ENCODE measurements around the gene CLP1.
A peak's percentile ranks its signal among the peaks of the same experiment; 100 is the strongest.
"Not testable (repeated sequence)": the region's sequence is repeated elsewhere in the genome, so short reads cannot be mapped to it uniquely, and the experiment has no call there.

The CLP1 gene

DNA sequence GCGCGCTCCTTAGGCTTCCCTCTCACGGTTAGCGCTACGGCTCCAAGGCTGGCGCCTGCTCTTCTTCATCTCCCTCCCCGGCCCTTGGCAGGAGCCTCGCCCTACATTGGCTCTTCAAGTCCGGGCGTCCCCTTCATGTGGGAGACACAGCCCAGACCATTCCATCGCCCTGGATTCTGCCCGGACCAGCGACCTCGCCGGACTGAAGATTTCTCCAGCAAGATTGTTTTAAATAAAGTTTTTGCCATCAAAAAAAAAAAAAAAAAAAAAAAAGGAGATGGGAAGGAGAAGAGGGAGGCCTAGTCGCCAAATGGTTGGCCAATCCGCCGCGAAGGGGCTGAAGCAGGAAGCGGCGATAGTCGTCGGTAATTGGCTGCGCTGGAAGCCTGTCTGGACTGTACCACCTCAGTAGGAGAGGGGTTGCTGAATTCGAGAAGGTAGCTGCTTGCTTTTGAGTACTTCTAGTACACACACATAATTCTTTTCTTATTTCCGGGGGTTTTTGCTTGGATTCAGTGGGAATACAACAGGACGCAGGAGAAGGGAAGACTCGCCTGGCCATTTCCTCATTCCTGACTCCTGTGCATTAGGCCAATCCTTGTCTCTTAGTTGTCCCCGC is 9.7 kb downstream of the CLP1 start:
- peak; percentile 80 for DNase-seq (ENCODE audit: low read depth)

DNA sequence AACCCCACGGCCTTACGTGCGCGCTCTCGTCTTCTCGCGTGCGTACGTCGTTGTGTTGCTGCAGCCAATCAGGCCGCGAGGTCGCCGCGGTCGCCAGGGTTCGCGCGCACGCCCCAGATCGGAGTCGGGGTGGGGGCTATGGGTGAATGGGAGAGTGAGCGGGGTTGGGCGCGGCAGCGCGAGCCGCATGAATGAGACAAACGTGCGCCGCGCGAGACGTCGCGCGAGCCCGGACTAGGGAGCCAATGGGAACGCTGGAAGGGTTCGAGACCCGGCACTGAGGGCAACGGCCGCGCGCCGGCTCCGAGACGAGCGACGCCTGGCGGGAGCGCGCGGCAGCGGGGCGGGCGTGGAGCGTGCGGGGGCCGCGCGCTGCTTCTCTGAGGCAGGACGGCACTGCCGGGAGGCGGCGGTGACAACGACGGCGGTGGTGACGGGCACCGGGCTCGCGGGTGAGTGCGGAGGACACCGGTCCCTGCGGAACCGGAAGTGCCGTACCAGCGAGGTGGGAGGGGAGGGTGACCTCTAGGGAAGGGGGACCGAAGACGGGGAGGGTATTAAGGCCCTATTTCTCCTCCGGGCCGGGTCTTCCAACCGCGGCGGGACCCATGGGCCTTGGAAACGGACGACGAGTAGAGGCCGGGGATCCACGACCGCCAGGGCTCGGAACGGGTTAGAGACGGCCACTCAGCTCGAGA is 10.3 kb downstream of the CLP1 start, which contains the start of gene ZDHHC5:
Gene ZDHHC5 (plus strand): TSS at position 379 of the 698 bp plus-strand sequence. CDS start 4,977 bp downstream, outside the sequence.
- peak; percentile 97 for DNase-seq (ENCODE audit: low read depth)

DNA sequence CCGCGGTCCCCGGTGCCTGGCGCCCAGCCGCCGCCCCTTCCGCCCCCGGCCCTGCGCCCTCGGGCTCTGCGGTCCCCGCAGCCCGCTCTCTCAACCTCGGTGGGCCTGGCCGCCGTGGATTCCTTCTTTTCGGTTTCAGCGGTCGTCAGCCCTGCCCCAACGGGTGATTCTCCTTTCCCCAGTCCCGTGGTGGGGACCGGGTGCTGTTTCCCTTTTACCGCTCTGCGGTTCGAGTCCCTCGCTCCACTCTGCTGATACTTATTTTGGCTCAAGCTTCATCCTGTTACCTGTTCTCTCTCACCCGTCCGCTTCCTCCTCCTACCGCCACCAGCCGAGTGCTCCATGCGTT is 10.8 kb downstream of the CLP1 start:
- DNase-seq (ENCODE audit: low read depth), result no peak

DNA sequence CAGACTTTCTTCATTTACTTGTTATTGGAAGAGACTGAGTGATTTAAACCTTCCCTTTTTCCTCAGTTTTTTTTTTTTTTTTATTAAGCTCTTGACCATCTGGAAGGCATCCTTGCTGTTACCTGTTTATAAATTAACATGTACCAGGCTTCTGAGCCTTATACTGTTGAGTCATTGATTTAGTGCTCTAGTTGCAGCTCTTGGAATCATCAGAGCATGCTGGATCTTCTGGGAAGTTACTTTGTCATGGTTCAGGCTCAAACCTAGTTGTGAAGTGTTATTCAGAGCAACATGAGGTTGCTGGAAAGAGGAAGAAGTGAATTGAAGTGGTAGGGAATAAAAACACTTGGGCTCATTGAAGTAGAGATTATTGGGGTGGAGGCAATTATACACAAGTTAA is 16.7 kb downstream of the CLP1 start:
- no peak for DNase-seq (ENCODE audit: low read depth)

DNA sequence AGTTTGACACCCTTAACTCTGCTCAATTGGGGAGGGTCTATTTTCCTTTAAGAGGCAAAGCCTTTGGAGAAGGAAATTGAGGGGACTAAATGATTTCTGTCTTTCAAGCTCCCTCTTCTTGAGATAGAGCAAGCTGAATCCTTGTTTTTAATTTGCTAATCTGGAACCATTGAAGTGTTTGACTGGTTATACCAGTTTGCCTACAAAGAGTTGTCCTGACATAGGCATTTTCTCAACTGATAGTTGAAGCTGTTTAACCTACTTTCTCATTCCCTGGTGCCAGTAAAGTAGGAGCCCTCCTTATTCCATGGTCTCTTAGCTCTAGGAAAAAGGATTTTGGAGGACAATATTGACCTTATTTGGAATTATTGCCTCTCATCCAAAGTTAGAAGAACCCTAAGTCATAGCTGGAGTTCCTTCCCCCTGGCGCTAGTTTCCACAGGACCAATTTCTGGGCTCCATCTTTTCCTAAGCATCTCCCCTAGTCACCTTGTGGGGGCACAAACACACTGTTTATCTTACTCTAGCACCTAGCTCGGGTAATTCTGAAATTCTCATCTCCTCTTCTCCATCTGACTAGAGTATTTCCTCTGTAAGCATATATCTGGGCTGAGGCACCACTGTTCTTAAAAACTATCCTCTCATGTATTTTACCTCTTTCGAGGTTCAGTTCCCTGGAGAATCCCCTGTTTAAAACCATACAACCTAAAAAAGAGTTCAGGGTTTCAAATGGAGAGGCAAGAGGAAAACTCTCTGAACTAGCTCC is 17.8 kb downstream of the CLP1 start:
- no peak for DNase-seq (ENCODE audit: low read depth)

DNA sequence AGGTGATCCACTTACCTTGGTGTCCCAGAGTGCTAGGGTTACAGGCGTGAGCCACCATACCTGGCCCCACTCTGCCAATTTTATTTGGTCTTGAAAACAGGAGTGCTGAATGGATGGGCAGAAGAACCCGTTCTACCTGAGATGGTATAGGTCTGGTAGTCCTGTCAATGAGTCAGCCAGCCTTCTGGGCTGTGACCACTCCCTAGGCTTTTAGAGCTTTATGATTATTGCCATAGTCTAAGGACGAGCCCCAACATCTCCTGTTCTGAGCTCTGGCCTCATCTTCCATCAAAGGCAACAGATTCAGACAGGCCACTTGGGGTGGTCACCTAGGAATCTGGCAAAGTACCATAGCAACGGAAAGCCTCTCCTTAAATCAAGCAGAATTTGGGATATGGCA is 21.8 kb downstream of the CLP1 start:
- DNase-seq (ENCODE audit: low read depth), result no peak

DNA sequence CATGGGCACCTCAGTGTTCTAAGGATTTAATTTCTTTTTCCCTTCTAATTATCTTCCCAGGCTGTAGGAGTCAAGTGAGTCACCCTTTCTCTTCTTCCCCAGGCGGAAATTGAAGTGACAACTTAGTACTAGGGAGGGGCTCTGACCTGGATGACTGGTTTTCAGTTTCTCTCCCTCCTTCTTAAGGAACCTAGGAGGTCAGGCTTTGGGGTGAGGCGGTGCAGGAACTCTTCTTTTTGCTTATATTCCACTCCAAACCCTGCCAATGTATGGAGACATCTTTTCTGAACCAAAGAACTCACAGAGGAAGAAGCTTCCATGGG is 23.0 kb downstream of the CLP1 start:
- DNase-seq (ENCODE audit: low read depth), result no peak

DNA sequence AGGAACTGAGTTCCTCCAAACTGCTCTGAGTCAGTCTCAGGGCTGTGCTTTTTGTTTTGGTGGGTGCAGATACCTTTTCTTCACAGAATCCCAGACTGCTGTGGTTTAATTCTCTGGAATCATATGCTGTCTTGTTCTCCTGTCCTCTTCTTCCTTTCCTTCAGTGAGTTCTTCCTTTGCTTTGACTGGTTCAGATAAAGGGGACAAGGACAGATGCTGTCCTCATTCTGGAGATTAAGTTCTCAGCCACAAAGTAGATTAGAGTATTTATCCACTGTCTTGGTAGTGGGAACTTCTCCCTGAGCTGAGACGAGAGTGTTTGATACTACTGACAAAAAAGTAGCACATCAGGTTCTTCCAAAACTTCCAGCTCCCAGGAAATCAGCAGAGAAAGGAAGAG is 23.6 kb downstream of the CLP1 start:
- no peak for DNase-seq (ENCODE audit: low read depth)

DNA sequence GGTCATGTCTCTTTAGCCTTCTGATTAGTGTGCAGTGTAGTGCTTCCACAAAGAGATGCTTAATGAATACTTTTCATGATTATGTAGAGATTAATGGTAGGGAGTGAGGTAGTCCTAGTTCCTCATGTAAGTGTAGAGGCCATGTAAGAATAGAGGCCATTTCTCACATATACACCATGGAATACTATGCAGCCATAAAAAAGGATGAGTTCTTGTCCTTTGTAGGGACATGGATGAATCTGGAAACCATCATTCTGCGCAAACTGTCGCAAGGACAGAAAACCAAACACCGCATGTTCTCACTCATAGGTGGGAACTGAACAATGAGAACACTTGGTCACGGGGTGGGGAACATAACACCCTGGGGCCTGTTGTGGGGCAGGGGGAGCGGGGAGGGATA is 32.9 kb downstream of the CLP1 start:
- DNase-seq (ENCODE audit: low read depth), result not testable (repeated sequence)

DNA sequence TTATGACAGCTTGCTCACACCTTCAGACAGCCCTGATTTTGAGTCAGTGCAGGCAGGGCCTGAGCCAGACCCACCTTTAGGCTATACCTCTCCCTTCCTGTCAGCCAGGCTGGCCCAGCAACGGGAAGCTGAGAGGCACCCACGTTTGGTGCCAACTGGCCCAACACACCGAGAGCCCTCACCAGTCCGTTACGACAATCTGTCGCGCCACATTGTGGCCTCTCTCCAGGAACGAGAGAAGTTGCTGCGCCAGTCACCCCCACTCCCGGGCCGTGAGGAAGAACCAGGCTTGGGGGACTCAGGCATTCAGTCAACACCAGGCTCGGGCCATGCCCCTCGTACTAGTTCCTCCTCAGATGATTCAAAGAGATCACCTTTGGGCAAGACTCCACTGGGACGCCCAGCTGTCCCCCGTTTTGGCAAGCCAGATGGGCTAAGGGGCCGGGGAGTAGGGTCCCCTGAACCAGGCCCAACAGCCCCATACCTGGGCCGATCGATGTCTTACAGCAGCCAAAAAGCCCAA is 41.3 kb downstream of the CLP1 start:
- DNase-seq (ENCODE audit: low read depth), result no peak

DNA sequence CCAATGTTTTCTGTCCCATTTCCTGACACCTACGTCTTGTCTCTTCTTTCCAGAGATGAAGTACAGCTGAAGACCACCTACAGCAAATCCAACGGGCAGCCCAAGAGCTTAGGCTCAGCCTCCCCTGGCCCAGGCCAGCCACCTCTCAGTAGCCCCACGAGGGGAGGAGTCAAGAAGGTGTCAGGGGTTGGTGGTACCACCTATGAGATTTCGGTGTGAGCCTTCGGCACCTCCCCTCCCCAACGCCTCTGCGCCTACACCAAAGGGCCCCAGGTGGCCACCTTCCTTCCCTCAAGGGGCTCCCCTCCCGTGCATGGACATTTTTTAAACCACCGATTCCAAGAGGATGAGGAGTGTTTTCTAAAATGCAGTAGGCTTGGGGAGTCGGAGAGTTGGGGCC is 42.3 kb downstream of the CLP1 start:
- no peak for DNase-seq (ENCODE audit: low read depth)

DNA sequence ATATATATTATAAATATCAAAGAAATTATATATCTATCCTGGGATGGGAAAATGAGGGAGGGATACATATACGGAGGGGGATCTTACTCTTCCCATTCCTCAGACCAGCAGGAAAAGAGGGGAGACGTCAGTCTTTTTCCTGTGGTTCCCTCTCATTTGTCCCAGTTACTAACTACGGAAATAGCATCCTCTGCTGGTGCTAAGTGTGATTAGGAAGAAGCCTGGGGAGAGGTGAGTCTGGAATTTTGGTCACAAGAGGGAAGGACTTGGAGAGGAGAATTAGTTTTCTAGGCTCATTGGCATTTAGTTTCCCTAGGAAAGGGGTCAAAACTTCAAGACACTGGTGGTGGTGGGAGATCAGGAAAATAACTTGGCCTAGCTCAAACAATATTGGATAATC is 42.9 kb downstream of the CLP1 start:
- no peak for DNase-seq (ENCODE audit: low read depth)

DNA sequence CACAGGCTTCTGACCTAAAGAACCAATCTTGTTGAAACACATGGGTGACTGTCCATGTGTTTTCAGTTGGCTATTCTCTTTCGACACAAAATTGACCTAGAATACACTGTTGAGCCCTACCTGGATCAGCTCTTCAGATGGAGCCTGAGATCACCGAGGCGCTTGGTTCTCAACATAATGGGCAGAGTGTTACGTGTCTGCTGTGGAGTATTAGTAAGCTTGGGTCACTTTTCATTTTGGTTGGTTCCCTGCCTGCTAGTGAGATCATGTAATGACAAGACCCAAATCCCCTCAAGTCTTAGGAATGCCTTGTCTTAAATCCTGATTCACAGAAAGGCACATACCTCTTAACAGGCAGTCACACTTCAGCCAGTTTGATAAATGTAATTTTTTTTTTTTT is 45.8 kb downstream of the CLP1 start:
- no peak for DNase-seq (ENCODE audit: low read depth)

DNA sequence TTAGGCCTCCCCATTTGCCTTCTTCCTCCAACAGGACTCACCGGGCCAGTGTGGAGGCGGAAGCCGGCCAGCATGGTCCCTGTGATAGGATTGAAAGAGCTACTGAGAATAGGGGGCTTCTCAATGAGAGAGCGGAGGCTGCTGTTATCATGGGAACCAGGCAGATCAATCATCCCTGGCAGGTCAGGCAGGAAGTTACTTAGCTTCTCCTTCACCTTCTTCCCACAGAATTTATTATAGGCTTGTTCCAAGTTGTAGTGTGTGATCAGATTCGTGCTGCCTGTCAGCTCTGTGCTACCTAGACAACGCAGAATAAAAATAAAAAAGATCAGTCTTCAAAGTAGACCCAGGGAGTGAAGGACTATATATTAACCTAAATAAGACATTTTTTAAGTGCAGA is 47.4 kb downstream of the CLP1 start:
- DNase-seq (ENCODE audit: low read depth), result no peak

DNA sequence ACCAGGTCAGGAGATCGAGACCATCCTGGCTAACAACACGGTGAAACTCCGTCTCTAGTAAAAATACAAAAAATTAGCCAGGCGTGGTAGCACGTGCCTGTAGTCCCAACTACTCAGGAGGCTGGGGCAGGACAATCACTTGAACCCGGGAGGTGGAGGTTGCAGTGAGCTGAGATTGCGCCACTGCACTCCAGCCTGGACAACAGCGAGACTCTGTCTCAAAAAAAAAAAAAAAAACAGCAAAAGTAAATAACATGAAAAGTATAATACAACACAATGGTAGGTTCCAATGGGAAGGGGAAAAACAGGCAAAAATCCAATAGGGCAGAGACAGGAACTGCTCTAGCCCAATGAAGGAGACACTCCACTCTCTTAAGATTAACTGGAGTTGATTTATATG is 47.9 kb downstream of the CLP1 start:
- not testable (repeated sequence) for DNase-seq (ENCODE audit: low read depth)

DNA sequence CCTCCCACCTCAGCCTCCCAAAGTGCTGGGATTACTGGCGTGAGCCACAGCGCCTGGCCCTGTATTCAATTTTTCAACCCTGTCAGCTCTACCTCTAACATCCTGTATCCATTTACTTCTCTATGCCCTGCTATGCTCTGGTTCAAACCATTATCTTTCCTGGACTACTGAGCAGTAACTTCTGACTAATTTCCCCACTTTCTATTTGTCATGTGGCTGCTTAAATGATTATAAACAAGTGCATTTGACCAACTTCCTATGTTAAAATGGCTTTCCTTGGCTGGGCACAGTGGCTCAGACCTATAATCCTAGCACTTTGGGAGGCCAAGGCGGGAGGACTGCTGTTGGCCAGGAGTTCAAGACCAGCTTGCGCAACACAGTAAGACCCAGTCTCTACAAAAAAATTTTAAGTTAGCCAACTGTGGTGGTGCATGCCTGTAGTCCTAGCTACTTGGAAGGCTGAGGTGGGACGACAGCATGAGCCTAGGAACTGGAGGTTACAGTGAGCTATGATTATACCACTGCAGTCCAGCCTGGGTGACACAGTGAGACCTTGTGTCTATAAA is 52.3 kb downstream of the CLP1 start:
- DNase-seq (ENCODE audit: low read depth), result no peak
